HG02973 (cell line): Measurements from ENCODE around the gene NIPAL1.
A peak's percentile ranks its signal among the peaks of the same experiment; 100 is the strongest.

Experiments used
- ATAC-seq: cut with Tn5 transposase; IDR thresholded peaks from one replicate; pipeline ENCODE4 v1.9.1; 2021; ENCODE audit warnings: moderate library complexity; ENCODE audit not compliant: unreplicated experiment

NIPAL1 gene

GRCh38 chr4:48058617-48059530 lies 42.3 kb downstream of the NIPAL1 start:
- ATAC-seq = no peak

GRCh38 chr4:48064349-48064748 lies 47.8 kb downstream of the NIPAL1 start:
- peak; percentile 64 for ATAC-seq

- ATAC-seq = peak; percentile 65
These were observed 49.0 kb downstream of the NIPAL1 start for GRCh38 chr4:48065587-48066052.

GRCh38 chr4:48067536-48067935 lies 51.0 kb downstream of the NIPAL1 start:
- ATAC-seq = no peak

- no peak for ATAC-seq
These were observed 51.6 kb downstream of the NIPAL1 start for GRCh38 chr4:48068182-48068581.

- ATAC-seq = no peak
These were observed 52.5 kb downstream of the NIPAL1 start for GRCh38 chr4:48069026-48069425.

- ATAC-seq = no peak
These were observed 54.6 kb downstream of the NIPAL1 start for GRCh38 chr4:48071191-48071590.

- no peak for ATAC-seq
These were observed 57.1 kb downstream of the NIPAL1 start for GRCh38 chr4:48073567-48074103.

- no peak for ATAC-seq
These were observed 58.1 kb downstream of the NIPAL1 start for GRCh38 chr4:48074657-48075056.

GRCh38 chr4:48078425-48078824 lies 61.9 kb downstream of the NIPAL1 start:
- ATAC-seq = no peak

GRCh38 chr4:48078862-48079655 lies 62.5 kb downstream of the NIPAL1 start:
- no peak for ATAC-seq

- no peak for ATAC-seq
These were observed 63.4 kb downstream of the NIPAL1 start for GRCh38 chr4:48079972-48080391.

GRCh38 chr4:48081196-48081595 lies 64.6 kb downstream of the NIPAL1 start:
- ATAC-seq = no peak

- ATAC-seq = no peak
These were observed 66.4 kb downstream of the NIPAL1 start for GRCh38 chr4:48082956-48083355.

- no peak for ATAC-seq
These were observed 69.4 kb downstream of the NIPAL1 start for GRCh38 chr4:48085821-48086589.
